ENCODE data around the gene PAIP2.

Gene PAIP2

DNA sequence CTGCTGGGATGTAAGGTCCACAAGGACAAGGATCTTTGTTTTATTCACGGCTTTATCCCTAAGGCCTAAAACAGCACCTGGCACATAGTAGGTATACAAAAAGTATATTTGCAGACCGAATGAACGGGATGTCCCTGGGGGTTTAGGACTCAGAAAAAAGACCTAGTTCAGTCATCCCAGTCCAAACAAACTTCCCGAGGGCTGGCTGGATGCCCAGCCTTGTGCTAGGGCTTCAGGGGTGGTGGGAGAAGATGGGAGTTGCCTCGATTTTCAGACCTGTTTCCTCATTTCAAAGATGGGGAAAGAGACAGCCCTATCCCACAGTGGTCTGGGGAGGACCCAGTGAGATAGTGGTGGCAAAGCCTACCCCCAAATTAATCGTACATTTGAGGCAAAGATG, 56.3 kb downstream of the PAIP2 start:
- H3K4me2 ChIP-seq, result no peak overlapping the region
- no peak overlapping the region for H3K4me3 ChIP-seq (IDR thresholded peaks at IDR 0.05; ENCODE audit: insufficient read depth, low read depth, low read length)
- peaks cover 23% of the 10 kb centered on the region for H3K79me2 ChIP-seq (ENCODE audit: insufficient read depth, low read depth)
- no peaks in the 10 kb centered on the region for H3K27me3 ChIP-seq (ENCODE audit: insufficient read depth, low read depth)
- TF ChIP-seq, protein P1, sequence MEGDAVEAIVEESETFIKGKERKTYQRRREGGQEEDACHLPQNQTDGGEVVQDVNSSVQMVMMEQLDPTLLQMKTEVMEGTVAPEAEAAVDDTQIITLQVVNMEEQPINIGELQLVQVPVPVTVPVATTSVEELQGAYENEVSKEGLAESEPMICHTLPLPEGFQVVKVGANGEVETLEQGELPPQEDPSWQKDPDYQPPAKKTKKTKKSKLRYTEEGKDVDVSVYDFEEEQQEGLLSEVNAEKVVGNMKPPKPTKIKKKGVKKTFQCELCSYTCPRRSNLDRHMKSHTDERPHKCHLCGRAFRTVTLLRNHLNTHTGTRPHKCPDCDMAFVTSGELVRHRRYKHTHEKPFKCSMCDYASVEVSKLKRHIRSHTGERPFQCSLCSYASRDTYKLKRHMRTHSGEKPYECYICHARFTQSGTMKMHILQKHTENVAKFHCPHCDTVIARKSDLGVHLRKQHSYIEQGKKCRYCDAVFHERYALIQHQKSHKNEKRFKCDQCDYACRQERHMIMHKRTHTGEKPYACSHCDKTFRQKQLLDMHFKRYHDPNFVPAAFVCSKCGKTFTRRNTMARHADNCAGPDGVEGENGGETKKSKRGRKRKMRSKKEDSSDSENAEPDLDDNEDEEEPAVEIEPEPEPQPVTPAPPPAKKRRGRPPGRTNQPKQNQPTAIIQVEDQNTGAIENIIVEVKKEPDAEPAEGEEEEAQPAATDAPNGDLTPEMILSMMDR (conservative IDR thresholded peaks at IDR 0.05; ENCODE audit: low read depth, low read length), result no peak
- peaks cover 23% of the 10 kb centered on the region for H3K4me1 ChIP-seq (ENCODE audit: low read depth, poor library complexity, severe bottlenecking)
- H4K20me1 ChIP-seq (ENCODE audit: insufficient read depth), result no peaks in the 10 kb centered on the region
- H3K9ac ChIP-seq, result no peak overlapping the region
- no peaks in the 10 kb centered on the region for H3K36me3 ChIP-seq (ENCODE audit: insufficient read depth)
- H3K27ac ChIP-seq, result no peak overlapping the region
- H2AFZ ChIP-seq (ENCODE audit: low read depth), result no peak overlapping the region

DNA sequence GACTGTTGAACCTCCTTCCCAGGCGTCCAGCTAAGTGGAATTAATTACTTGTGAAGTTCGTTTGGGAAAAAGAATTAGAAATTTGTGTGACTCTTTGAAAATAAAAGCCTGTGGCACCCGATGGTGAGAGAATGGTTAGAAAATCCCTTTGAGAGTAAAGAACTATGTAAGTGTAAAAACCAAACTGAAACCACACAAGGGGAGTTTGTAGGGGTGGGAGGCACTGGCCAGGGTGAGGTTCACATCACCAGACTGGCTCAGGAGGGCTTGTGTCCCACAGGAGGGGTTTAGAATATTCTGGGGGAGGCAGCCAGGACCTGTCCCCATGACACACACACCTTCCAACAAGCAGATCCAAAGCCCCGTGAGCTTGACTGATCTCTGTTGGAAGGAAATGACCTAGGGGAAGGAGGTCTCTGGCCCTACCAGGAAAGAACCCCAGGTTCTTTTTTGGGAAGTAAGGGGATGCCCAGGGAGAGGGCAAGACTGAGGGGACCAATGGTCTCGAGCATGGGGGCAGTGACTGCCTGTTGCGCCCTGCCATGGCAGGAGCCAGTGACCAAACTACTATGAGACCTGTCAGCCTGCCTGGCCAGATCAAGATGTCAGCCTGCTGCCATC, 58.0 kb downstream of the PAIP2 start:
- Histone ChIP-seq H3K4me3 (IDR thresholded peaks at IDR 0.05; ENCODE audit: insufficient read depth, low read depth, low read length) (no peak overlapping the region), H3K9ac (no peak overlapping the region), H2AFZ (ENCODE audit: low read depth) (no peak overlapping the region), H3K4me2 (no peak overlapping the region), H3K27ac (no peak overlapping the region; the same call in 1 of the 2 replicates), H4K20me1 (ENCODE audit: insufficient read depth) (no peaks in the 10 kb centered on the region), H3K79me2 (ENCODE audit: insufficient read depth, low read depth) (peaks cover 6% of the 10 kb centered on the region), H3K27me3 (ENCODE audit: insufficient read depth, low read depth) (no peaks in the 10 kb centered on the region), H3K36me3 (ENCODE audit: insufficient read depth) (no peaks in the 10 kb centered on the region), H3K4me1 (ENCODE audit: low read depth, poor library complexity, severe bottlenecking) (peaks cover 35% of the 10 kb centered on the region)
- TF ChIP-seq, protein P1 (conservative IDR thresholded peaks at IDR 0.05; ENCODE audit: low read depth, low read length), result no peak

DNA sequence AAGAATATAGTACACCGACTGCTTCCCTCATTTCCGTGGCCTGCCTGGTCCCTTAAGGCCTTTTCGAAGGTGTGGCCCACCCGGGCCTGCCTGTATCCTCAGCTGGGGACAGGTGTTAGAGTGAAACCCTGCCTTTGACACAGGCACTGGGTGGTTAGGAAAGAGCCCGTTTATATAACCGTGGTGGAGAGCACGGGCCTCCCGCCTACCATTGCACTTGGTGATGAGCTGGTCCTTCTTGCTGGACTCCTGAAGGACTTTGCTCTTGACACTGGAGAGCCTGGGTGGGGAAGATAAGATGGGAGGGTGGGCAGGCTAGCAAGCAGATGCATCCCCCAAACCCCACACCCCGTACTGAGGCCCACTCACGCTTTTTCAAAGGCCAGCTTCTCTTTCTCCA, 59.9 kb downstream of the PAIP2 start:
- Histone ChIP-seq H4K20me1 (ENCODE audit: insufficient read depth) (no peaks in the 10 kb centered on the region), H3K9ac (no peak overlapping the region), H3K4me2 (no peak overlapping the region), H2AFZ (ENCODE audit: low read depth) (no peak overlapping the region), H3K36me3 (ENCODE audit: insufficient read depth) (no peaks in the 10 kb centered on the region), H3K27ac (no peak overlapping the region), H3K4me3 (IDR thresholded peaks at IDR 0.05; ENCODE audit: insufficient read depth, low read depth, low read length) (no peak overlapping the region), H3K4me1 (ENCODE audit: low read depth, poor library complexity, severe bottlenecking) (peaks cover 24% of the 10 kb centered on the region), H3K79me2 (ENCODE audit: insufficient read depth, low read depth) (no peaks in the 10 kb centered on the region), H3K27me3 (ENCODE audit: insufficient read depth, low read depth) (no peaks in the 10 kb centered on the region)
- TF ChIP-seq, protein P1 (conservative IDR thresholded peaks at IDR 0.05; ENCODE audit: low read depth, low read length), result no peak

DNA sequence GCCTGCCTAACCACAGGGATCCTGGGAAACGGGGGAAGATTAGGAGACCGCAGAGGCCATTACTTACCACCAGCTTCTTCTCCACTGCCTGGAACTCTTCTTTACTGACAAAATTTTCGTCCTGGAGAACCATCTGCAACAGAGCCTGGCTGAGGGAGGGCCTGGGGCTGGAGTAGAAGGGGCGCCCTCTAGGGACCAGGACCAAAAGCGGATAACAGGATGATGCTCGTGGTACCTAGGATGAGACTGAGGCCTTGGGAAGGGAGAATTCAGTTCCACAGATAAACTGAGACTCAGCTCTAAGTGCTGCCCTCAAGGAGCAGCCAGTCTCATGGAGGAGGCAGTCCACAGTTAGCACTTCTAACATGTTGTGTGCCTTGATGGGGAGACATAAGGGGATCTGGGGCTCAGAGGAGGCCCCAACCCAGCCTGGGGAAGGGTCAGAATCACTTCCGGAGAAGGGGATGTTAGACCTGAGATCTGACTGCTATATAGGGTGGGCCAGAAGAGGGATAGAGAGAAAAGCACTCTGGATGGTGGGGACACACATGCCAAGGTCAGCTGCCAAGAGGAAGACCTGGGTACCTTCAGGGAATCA, 61.0 kb downstream of the PAIP2 start:
- Histone ChIP-seq H3K4me2 (peak overlapping the region; percentile 73), H3K79me2 (ENCODE audit: insufficient read depth, low read depth) (no peaks in the 10 kb centered on the region), H3K27ac (peak overlapping the region; percentile 12; the same call in 1 of the 2 replicates), H3K27me3 (ENCODE audit: insufficient read depth, low read depth) (no peaks in the 10 kb centered on the region), H2AFZ (ENCODE audit: low read depth) (no peak overlapping the region), H3K36me3 (ENCODE audit: insufficient read depth) (no peaks in the 10 kb centered on the region), H3K4me1 (ENCODE audit: low read depth, poor library complexity, severe bottlenecking) (peaks cover 24% of the 10 kb centered on the region), H3K4me3 (IDR thresholded peaks at IDR 0.05; ENCODE audit: insufficient read depth, low read depth, low read length) (no peak overlapping the region), H4K20me1 (ENCODE audit: insufficient read depth) (no peaks in the 10 kb centered on the region), H3K9ac (no peak overlapping the region)
- TF ChIP-seq, protein P1 (conservative IDR thresholded peaks at IDR 0.05; ENCODE audit: low read depth, low read length), result peak; percentile 64

Measured in KMS-11 (cell line).